ENCODE measurements around the gene KLHL36.

The KLHL36 gene

DNA sequence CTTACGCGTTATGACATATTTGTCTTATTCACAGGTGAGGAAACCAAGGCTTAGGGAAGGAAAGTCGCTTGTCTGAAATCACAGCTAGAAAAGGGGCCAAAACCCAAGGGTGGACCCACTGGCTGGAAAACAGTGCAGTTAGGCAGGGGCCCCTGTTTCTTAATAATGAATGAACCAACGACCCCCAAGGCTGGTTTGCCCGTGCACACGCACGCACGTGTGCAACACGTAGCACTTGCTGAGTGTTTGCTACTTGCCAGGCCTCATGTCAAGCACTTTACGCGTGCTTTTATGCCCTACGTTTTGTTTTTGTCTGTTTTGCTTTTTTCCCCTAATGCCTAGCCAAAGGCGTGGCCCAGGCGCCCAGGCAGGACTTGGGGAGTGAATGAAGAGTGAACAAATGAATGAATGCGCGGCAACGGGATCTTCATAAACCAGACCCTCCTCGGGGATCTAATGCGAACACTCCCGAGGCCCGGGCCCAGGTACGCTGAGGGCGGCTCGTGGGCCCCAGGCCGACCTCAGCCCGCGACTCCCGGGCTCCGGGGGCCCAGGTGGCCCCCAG is 50.9 kb downstream of the KLHL36 start:
- DNase-seq (ENCODE audit: low spot score), result no peak

DNA sequence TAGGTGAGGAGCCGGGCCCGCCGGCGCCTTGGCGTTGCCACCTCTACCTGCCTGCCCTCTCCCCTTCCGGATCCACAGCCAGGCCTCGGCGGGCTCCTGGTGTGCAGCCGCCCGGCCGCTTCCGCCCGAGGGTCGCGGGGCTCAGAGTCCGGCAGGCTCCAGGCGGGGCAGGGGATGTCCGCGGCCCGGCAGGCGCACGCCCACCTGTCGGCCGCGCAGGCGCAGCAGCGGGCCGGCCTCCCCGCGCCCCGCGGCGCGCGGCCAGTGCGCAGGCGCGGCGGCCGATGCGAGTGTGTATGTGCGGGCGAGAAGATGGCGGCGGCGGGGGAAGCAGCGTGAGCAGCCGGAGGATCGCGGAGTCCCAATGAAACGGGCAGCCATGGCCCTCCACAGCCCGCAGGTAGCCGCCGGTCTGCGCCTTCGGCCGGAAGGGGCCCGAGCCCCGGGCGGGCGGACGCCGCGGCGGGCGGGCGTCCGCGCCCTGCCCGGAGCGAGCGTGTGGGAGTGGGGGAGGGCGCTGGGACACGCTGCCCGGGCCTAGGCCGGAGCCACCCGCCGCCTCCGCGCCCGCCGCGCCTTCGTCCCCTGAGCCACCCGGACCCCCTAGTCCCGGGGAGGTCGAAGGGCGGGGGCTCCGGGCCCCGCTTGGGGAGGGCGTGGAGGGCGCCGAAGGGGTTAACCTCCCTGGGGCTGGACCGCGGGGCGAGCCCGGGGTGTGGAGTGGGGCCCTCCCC is 51.6 kb downstream of the KLHL36 start, which contains the start of gene USP10:
Gene USP10, plus strand, starts transcription at position 289 of the 734 bp plus-strand sequence. Its CDS starts 91 bp downstream, at position 380.
- peak; percentile 73 for DNase-seq (ENCODE audit: low spot score)

GRCh38 chr16:84700446-84701300 is 52.4 kb downstream of the KLHL36 start:
- DNase-seq (ENCODE audit: low spot score), result no peak

DNA sequence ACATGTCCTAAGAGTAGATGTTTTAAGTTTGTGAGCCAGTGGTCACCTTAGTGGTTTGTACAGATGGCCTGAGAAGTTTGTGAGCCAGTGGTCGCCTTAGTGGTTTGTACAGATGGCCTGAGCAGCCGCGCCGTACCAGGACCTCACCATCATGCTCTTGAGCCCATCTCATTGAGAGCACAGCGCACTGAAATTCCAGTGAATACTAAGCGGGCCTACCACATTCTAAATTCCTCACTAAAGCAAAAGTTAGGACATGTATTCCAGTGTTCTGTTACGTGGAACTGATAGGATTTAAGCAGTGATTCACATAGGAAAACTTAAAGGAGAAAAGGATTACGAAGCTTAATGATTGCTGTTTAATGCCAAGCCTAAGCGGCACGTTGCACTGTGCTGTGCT is 55.4 kb downstream of the KLHL36 start:
- DNase-seq (ENCODE audit: low spot score), result no peak

- DNase-seq (ENCODE audit: low spot score), result no peak
These were observed 55.9 kb downstream of the KLHL36 start for GRCh38 chr16:84704253-84704652.

DNA sequence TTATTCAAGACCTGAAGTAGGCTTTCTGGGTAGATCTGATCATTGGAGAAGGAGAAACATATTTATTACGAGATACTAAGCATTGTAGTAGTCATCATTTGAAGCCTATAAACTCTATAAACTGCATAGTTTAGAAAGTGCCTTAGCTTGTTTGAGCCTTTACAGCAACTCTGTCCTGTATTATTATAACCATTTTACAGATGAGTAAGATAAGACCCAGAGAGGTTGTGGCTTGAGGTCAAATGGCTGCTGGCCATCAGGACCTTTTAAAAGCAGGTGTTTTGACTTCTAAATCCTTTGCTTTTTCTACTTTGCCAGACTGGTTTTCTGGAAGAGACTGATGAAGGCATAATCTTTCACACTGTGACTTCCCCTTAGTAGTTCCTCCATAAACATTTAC is 58.5 kb downstream of the KLHL36 start:
- DNase-seq (ENCODE audit: low spot score), result no peak

DNA sequence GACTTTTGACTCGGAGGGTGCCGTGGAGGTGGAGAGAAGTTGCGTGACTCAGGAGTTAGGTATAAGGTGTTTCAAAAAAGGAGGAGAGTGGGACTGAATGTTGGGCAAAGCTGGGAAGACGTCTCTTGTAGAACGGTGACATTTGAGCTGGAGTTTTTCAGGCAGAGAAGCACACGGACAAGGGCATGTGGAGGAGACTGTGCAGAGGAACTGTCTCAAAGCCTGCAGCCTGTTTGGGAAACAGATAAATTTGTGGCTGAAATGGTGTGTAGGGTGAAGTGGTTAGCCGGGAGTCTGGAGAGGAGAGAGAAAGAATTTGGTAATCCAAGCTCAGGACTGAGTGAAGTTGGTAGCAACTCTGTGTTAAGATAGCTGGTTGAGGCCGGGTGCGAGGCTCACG is 61.3 kb downstream of the KLHL36 start:
- DNase-seq (ENCODE audit: low spot score), result no peak

GRCh38 chr16:84710686-84711085 is 62.4 kb downstream of the KLHL36 start:
- no peak for DNase-seq (ENCODE audit: low spot score)
